HG03558 (cell line): ENCODE data around the gene SULT2B1.
"Not testable (repeated sequence)": the region's sequence is repeated elsewhere in the genome, so short reads cannot be mapped to it uniquely, and the experiment has no call there.

ENCODE experiments used
- ATAC-seq: cut with Tn5 transposase; IDR thresholded peaks from one replicate; pipeline ENCODE4 v1.9.1; 2021; ENCODE audit warnings: moderate number of reproducible peaks; ENCODE audit not compliant: unreplicated experiment; ENCODE audit errors: extremely low read depth

Gene SULT2B1

DNA sequence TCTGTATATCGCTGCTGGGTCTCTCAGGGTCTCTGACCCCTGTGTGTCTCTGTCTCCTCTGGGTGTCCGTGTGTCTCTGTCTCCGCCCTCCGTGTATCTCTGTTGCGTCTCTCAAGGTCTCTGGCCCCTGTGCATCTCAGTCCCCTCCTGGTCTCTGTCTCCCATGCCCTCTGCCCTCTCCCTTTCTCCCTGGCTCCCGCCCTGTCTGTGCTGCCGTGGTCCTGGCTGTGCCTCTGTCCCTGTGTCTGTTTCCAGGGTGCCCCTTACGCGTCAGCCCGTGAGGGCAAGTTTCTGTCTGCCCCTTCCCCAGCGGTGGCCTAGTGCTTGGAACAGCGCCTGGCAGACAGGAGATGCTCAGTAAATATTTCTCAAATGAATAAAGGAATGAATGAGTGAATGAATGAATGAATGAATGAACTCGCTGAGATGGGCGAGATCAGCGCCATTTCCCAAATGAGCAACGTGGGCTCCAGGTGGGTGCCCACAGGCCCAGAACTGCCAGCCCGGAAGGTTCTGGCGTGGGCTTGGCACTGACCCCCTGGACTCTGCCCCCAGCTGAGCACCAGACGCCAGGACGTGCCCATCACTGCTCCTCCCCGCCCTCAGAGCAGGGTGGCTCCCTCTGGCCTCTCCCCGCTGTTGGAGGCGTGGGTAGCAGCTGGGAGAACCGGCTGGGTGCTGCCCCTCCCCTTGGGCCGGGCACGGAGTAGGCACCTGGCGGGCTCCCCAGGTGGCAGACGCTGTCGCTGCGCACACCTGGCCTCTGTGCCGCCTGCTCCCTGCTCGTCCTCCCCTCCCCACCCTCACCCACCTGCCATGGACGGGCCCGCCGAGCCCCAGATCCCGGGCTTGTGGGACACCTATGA, at the start of gene SULT2B1:
SULT2B1 (plus strand) TSS at position 736 of the 866 bp plus-strand sequence; CDS start at position 817, 81 bp downstream.
- no peak for ATAC-seq

DNA sequence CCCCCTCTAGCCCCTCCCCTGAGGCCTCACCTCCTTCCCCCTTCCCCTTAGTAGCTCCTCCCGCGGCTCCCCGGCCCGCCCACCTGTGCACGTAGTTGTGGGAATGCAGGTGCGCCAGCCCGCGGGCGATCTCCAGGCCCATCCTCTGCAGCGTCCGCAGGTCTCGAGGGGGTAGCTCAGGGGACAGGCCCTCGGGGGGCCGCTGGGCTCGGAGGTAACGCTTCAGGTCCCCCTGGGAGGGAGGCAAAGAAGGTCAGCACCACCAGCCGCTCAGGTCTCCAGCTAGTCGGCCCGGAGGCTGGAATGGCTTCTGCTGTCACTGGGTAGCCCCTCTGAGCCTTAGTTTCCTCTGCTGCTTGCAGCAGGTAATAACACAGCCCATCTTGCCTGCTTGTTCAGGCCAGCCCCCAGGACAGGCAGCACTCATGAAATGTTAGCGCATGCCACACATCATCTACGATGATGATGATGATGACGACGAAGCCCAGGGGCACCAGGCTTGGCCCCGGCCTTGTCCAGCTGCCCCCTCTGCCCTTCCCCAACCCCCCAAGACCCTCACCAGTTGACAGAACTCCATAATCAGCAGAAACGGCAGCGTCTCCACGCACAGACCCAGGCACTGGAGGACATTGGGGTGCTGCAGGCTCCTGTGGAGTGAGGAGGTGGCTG, 49.5 kb upstream of the SULT2B1 start:
- no peak for ATAC-seq

DNA sequence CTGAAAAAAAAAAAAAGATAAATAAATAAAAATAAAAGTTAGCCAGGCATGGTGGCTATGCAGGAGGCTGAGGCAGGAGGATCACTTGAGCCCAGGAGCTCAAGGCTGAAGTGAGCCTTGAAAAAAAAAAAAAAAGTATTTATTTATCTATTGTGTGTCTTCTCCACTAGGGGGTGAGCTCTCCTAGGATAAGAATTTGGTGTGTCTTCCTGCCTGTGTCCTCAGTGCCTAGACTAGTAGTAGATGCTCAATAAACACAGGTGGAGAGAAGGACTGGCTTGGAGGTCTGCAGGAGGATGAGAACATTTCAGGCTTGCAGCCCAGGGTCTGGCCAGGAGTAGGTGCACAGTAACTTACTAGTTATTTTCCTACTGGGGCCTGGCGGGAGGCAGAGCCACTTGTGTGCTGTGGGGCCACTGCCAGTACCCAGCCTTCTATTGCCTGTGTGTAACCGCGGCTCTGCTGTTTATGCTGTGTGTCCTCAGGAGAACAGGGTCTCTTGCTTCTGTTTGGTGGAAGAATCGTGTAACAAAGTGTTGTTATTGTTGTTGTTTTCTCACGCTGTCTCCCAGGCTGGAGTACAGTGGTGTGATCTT, 45.7 kb upstream of the SULT2B1 start:
- ATAC-seq, result no peak

DNA sequence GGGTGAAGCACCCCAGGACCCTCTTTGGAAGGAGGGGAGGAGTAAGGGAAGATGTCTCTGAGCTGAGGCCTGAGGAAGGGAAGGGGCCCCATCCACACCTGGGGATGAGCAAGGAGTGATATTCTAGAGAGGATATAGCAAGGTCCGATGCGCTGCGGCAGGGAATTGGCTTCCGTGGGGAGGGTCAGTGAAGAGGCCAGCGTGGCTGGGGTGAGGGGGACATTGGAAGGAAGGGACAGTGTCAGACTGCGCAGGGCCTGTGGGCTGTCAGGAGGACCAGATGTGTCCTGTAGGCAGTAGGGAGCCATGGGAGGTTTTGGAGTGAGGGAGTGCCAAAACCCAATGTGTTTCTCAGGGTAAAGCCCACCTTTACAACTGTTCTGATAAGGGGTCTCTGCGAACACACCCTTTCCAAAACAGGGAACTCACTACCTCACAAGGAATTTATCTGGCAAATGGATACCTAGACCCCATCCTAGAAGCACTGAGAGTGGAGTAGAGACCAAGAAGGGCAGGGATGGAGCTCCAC, 44.0 kb upstream of the SULT2B1 start:
- ATAC-seq, result no peak

DNA sequence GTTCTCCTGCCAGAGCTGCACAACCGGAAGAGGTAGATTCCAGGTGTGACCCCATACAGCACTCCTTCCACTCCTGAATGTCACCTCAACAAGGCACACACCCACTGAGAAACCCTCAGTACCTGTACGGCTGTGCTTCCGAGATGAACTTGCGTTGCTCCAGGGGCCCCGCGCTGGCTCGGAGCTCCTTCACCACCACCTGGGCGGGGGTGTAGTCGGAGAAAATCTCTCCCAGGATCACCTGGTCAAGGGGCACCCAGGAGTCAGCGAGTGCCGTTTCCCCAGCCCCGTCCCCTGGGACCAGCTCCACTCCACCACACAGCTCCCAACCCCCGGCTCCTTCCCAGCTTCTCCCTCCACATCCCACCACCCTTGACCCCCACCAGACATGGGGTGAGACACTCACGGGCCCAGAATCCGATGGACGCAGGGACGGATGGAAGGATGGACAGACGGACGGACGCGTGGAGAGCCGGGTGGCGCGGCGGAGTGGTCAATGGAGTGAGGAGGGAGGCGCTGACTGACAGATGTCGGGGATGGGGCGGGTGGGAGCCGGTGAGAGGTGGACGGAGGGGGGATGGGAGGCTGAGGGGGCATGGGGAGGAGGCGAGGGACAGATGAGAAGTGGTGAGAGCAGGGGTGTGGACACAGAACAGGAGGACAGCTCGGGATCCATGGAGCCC, 43.1 kb upstream of the SULT2B1 start:
- ATAC-seq, result no peak

DNA sequence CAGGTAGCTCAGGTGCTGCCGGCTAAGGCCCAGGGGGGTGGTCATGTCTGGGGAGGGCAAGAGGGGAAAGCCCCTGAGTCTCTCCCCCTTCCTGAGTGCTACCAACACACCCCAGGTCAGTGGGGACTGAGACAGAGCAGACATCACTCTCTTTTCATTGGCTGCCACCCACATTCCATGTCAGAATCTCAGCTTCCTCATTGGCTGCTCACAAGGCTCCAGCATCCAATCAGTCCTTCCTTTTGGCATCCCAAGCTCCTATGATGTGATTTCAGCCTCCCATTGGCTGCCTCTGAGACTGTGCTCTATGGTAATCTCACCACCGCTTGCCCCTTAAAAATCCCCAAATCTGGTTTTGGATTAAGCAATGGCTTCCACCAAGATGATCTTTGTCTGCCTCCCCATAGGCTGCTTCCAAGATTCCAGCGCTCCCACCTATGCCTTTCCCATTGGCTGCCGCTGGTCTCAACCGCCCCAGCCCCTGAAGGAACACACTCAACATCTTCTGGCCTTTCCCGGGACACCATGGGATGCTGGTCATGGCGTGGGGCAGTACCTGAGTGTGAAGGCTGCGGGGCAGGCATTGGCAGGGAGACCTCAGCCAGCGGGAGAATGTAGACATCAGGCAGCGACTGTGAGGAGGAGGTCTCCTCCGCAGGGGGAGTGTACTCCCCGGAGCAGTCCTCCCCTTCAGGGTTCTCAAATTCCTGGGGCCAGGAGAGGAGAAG, 42.3 kb upstream of the SULT2B1 start:
- no peak for ATAC-seq

- ATAC-seq, result no peak
Observed at GRCh38 chr19:48510421-48511268, 41.3 kb upstream of the SULT2B1 start.

GRCh38 chr19:48511321-48511731, 40.6 kb upstream of the SULT2B1 start:
- ATAC-seq, result no peak

- ATAC-seq, result no peak
Observed at GRCh38 chr19:48511800-48512503, 40.0 kb upstream of the SULT2B1 start, which contains the start of gene LMTK3. TSS of gene LMTK3 (minus strand) at chr19:48511835. CDS start at chr19:48511576, 259 bp downstream.

- no peak for ATAC-seq
Observed at GRCh38 chr19:48512504-48513288, 39.3 kb upstream of the SULT2B1 start.

GRCh38 chr19:48513289-48514122, 38.5 kb upstream of the SULT2B1 start:
- no peak for ATAC-seq

- ATAC-seq, result no peak
Observed at GRCh38 chr19:48514123-48514458, 37.9 kb upstream of the SULT2B1 start.

DNA sequence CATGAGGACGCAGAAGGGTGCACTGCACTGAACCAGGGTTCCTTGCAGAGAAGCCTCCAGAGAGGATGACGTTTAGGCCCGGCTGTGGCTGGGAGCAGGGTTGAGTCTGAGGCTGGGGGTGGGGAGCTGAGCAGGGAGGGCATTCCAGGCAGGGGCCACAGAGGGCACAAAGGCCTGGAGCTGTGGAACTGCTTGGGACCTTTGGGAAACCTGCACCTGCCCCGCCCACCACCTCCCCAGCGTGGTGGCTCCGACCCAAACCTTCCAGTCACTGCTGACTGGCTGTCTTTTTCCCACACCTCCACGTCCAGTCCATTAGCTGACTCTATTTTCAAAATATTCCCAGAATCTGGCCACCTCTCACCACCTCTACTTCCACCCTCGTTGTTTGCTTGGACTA, 35.4 kb upstream of the SULT2B1 start:
- ATAC-seq, result no peak

- ATAC-seq, result no peak
Observed at GRCh38 chr19:48518207-48518606, 33.8 kb upstream of the SULT2B1 start.

DNA sequence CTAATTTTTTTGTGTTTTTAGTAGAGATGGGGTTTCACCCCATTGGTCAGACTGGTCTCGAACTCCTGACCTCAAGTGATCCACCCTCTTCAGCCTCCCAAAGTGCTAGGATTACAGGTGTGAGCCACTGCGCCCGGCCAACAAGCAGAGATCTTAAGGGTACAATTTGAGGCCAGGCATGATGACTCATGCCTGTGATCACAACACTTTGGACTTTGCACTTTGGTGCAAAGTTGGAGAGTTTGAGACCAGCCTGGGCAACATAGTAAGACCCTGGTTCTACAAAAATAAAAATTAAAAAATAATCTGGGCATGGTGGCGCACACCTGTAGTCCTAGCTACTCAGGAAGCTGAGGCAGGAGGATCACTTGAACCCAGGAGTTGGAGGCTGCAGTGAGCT, 32.5 kb upstream of the SULT2B1 start:
- ATAC-seq, result not testable (repeated sequence)

- no peak for ATAC-seq
Observed at GRCh38 chr19:48520134-48520533, 31.8 kb upstream of the SULT2B1 start.

DNA sequence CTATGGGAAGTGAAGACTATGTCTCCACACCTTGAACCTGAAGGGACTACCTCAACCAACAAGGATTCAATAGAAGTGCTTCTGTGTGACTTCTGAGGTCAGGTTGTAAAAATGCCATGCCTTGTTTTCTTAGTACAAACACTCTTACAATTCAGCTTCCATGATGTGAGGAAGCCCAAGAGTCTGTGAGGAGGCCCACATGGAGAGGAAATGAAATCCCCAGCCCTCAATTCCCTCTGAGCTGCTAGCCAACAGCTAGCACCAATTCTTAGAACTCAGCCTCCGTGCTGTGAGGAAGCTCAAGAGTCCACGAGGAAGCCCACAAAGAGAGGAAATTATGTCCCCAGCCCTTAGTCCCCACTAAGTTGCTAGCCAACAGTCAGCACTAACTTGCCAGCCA, 27.8 kb upstream of the SULT2B1 start:
- ATAC-seq, result no peak
